GM21526 (cell line): ENCODE data around the gene NPAS3.

Source experiments
- ATAC-seq: cut with Tn5 transposase; IDR thresholded peaks from one replicate; pipeline ENCODE4 v1.9.1; 2021; ENCODE audit warnings: moderate library complexity; ENCODE audit not compliant: unreplicated experiment, low FRiP score

Gene NPAS3

DNA sequence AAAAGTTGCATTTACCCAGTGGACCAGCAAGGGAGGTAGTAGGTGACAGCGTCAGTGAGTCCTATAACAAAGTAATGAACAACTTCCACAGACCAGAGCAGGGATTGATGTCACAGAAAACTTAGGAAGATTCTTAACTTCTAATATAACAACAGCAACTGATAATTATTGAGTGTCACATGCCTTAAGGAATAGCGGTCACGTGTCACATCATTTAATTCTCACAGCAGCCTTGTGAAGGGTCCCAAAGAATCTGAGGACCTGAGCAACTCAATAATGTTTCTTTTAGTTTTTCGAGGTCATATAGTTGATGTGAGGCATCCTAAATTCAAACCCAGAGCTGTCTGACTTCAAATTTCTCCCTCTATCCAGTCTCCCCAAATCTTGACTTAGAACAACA is 590.0 kb downstream of the NPAS3 start:
- no peak for ATAC-seq

DNA sequence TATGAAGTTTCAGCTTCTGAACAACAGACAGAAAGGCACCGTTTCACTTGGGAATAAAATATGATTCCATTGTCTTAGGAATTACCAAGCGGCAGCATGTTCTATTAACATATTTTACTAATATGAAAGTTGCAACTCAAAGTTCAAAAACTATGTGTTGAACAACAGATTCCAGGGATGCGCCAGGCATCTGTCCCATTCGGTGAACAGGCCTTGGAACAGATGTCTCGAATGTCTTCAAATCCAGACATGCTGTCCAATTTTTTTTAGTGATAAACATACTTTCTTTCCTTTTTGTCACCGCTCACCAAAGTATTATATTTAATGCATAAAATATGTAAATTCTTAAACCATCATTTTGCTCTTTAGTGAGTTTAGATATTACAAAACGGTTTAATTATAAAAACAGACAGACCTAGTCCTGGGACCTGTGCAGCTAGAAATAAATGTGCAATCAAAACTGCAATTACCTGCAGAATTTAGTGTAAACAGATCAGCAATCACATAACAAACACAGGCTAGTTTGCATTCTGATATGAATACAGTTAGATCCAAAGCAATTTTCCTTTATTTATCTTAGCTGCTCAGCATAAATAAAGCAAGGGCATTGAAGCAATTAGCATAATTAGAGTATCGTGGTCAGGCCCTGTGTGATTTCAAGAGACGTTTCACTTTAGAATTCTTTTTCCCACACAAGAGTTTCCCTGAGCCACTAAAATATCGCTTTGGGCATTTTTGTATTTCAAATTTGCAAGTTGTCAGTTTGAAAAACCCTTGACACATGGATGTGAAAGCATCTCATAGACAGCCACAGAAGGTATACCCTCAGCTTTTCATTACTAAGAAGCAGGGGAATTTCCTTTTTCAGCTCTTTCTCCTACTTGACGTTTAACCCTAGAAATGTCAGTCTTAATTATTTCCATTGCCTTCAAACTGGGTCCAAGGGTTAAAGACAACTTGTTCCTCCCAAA is 591.4 kb downstream of the NPAS3 start:
- no peak for ATAC-seq

DNA sequence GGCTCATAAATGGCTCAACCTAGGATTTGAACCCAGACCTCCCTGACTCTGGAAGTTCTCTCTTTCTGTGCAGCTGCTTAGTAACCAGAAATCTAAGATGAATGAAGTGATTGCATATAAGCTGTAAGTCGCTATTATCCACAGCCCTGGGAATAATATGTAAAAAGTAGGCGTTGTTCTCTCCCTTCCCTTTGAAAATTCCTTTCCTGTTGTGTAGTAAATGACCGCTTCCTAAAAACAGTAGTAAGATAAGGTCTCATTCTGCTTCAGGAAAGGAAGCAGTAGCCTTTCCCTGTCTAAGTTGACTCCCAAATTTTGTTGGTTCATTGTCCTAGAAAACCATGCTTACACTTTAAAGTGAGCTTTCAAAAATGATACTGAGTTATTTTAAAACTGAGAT is 593.9 kb downstream of the NPAS3 start:
- no peak for ATAC-seq

DNA sequence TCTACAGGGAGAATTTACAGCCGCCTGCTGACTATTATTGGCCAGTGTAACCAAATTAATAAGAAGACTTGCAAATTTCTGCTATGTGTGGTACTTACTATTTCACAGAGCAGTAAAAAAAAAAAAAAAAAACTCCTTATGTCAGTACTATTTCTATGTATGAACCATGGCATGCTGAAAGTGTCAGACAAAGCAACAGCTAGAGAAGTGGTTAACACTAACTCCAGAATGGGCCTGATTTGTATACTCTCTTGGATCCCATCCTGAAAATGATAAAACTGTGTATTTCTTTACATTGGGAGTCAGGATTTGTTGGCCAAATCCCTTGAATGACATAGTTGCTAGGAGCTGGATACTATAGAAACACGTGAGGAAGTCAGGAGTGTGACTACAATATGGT is 595.4 kb downstream of the NPAS3 start:
- no peak for ATAC-seq

DNA sequence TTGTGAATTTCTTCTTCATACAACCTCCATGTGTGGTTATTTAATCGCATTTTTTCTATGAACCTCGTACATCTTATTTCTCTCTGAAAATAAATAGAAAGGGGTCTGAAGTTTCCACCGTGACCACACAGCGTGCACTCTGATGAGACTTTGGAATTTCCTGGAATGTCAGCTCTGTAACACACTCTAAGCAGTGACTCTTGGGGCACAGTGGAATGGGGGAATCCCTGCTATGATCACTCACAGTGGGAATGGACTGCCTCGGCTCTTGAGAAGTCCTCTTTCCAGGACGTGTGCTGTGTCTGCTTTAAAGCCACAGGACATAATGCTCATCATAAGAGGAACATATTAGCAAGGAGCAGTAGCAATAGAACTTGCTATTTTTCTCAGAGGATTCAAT is 596.0 kb downstream of the NPAS3 start:
- ATAC-seq: no peak

DNA sequence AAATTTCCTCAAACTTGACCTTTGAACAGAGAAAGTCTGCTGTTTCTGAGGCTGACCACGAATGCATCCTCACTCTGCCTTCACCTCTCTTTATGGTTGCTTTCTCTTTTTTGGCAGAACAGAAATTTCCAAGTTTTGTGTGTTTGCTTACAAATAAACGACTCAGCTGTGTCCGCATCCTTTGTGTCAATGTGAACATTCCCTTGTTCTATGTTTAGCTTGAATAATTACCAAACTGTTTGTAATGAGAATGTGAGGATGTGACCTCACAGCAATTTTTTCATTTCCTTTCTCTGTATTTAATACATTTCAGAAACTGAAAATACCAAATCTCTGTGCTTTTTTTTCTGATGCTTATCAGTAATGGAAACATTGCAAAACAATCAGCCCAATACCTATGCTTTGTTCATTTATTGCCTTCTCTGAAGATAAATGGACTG is 601.3 kb downstream of the NPAS3 start:
- ATAC-seq: no peak

DNA sequence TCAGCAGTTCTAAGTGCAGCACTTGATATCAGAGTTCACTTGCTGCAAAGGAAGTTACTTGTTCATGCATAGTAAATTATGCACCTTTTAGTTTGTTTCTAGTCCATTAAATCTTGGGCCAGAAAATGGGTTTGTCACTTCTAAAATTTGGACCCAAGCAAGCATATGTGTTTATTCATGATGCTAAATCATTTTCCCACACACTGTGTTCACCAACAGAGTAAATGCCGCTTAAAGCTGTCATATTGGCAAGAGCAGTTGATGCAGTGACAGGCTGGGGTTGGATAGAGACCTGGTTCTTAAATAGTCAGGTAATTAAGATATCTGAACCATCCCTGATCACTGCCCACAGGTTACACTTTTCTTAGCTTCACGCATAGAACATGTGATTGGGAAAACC is 602.5 kb downstream of the NPAS3 start:
- no peak for ATAC-seq

DNA sequence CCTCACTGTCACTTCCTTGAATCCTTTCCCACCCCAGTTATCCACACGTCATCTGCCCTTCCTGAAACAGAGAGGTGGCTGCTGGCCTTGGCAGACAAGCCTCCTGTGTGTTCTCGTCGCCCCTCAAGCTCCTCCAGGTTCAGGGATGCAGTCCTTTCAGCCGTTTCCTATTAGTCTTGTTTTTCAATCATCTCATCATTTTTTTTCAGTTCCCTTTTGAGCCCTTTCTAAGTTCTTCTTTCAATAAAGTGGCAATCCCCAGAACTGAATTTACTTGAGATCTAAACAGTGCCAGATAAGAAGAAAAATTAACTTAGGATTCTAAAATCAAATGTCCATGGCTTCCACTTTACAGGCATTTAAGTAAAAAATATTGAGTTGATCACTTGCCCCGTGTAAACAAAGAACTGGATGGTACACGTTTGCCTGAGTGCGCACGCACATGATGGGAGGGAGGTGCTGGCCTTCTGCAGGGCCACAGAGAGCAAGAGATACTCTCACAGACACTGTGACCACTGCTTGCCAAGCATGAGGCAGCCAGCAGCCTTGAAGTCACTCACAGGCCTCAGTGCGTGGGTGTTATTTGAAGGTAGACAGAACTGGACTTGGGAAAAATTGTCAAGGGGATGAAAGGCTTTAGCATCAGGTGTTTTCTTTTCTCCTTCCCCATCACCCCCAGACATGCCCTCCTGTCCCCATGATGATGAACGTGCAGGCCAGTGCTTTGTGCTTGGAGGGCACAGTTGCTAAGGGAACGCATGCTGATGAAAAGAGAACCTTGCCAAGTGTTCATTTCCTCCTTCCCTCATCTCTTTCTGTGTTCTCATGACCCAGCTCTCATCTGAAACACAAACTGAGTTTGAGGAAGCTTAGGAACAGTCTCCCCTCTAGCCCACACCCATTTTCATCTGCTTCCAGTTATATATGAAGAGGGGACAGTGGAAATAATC is 603.9 kb downstream of the NPAS3 start:
- no peak for ATAC-seq

DNA sequence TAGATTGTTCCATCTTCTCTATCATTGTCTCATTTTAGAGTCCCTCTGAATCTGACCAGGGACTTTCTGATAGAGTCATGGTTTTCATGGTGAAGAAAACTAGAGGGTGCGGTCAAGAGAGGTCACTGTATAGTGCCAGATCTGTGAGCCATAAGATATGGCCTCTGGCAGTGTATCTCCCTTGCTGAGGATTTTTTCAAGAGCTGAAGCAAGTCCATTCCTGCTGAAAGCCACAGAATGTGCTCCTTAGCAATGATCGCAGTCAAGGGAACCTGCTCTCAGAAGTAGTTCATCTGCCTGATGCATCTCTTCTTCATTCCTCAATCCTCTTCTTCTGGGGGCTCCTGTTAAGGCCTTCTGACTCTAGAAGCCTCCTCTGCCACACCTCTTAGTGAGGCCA is 607.0 kb downstream of the NPAS3 start:
- no peak for ATAC-seq

DNA sequence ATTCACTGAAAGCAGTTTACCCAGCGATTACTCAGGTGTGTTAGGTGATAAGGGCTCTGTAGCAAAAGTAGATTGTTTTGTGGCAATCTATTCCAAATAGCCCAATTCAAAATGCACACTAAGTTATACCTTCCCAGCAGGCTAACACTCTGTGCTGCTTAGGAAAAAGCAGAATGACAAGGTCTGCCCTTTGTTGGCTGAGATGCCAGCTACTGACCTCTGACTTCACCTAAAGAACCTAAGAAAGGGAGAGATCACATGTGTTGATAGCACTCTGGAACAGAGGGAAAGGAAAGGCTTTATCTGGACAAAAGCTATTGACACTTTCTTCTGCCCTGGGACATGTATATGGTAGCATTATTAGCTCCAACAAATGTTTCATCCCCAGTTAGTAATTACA is 609.9 kb downstream of the NPAS3 start:
- no peak for ATAC-seq

DNA sequence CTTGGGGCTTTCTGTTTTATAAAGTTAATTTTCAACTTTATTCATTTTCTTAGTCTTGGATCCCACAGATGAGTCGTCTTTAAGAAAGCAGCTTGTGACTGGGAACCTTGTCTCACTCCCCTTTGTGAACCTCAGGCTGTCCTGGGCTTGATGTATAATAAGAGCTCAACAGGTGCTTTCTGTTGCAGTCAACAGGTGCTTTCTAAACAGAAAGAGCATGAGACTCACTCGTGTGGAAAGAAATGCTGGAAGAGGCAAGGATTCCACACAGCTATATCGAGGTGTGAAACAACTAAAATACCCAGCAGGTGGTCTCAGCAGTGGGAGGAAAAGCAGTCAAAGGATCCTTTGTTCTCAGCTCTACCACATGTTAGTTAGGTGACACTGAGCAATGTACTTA is 613.3 kb downstream of the NPAS3 start:
- no peak for ATAC-seq

DNA sequence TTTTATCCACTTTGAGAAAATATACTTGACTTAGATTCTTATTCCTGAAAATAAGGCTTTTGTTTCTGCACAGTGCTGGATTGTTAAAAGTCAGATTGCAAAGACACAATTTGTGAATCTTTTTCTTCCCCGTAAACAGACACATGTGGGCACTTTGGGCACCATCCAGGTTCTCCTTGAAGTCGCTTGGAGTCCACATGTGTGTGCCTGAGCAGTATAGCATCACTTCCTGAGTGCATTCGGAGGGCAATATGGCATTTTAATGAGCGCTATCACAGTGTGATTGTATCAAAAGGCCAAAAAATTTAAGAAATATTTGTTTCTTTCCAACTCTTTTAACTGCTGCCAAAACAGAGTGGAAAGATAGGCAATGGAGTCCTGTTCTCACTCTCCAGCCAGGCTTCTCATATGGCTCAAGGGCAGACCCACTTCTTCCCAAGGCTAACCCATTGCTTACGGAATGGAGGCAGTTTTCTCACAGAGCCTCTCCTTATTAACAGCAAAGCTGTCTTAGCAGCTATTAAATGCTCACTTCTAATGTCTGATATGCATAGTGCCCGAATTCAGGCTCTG is 615.1 kb downstream of the NPAS3 start:
- ATAC-seq: no peak

DNA sequence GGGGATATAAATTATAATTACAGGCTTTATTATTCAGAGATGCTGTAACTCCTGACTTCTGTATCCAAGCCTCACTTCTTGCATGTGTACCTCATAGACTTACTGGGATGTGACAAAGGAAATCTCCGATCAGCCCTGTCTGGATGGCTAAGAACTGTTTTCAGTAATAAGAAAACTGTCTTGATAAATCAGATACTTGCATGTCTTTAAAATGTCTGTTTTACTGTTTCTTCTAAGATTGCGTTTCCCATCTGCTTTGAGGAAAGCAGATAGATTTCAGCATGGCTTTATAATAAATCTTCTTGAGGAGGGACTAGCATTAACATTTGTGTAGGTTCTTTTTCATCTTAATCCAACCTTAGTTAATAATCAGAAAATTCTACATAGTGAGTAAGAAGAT is 616.3 kb downstream of the NPAS3 start:
- ATAC-seq: no peak

DNA sequence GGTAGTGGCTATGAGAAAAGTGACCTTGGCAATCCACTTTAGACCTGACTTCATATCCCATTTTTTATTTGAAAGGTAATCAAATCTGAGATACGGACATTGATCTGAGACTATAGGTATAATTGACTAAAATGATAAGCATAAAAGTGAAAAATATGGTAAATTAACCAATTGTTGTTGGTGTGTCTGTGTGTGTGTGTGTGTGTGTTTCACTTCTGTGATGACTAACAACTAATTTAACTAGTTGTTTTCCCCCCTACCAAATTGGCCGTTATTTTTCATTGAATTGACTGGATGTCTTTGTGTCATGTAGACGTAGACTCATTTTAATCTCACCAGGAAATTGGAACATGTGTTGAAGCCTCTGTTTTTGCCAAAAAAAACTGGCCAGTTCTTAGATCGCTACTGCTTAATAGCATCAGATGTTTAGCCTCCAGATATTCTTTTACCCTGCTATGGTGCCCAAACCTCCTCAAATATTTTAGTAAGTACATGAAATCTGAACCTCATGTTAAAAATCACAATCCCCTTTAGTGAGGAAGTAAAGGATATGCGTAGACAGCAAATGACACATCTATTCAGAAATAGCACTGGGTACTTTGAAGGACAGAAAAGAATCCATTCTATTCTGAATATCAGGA is 617.2 kb downstream of the NPAS3 start:
- no peak for ATAC-seq

DNA sequence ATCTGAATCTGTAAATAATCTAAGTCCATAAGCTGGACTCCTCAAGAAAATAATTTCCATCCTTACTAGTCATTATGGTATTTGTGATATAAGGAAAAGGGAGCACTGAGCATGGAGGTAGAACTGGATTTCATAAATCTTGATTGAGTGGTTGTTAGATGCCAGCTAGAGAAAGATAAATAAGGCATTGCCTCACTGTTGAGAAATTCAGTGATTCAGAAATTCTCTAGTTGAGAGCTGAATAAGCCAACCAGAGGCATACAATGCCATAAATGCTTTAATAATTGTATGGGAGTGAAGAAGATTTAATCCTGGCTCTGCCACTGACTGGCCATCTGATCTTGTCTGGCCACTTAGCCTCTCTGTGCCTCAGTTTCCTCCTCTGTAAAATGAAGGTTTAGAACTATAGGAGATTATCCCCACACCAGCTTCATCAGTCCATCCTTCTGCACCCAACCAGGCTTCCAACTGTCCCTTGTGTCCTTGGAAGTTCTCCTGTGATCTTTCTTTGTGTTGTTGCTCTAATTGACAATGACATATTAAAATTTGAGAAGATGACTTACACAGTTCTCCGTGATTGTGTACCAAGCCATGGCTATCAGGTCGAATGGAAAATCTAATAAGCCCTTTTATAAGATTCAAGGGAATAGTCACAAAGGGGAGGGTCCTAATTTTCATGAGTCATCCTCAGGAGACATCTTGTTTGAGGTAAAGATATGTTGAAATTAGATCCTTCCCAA is 617.9 kb downstream of the NPAS3 start:
- ATAC-seq: no peak

DNA sequence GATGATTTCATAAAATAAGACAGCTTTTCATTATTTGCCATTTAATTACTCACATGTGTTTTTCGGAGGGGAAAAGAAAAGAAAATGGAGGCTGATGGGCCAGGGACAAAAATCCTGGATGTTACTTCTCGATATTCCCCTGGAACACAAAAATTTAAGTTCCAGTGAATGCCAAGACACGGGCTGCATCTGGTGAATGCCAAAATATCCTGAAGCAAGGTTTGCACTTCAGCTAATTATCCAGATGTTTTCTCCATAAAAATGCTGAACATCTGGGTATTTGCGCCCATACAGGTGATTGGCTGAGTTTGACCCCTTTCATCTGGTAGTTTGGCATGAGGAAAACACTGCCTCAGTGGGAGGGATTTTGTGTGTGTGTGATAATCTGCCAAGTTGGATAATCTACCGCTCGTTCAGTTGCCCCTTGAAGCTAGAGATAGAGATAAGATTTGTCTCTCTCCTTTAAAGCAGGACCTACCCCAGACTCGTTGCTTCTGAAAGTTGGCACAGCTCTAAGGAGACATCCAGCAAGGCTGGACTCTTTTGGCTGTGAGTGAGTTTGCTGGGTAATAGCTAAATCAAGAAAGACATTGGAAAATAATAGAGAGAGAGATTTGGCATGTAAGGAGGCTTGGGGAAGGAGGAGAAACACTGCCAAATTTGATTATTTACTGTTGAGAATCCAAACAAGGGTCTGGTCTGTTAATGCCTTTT is 622.2 kb downstream of the NPAS3 start:
- ATAC-seq: no peak

DNA sequence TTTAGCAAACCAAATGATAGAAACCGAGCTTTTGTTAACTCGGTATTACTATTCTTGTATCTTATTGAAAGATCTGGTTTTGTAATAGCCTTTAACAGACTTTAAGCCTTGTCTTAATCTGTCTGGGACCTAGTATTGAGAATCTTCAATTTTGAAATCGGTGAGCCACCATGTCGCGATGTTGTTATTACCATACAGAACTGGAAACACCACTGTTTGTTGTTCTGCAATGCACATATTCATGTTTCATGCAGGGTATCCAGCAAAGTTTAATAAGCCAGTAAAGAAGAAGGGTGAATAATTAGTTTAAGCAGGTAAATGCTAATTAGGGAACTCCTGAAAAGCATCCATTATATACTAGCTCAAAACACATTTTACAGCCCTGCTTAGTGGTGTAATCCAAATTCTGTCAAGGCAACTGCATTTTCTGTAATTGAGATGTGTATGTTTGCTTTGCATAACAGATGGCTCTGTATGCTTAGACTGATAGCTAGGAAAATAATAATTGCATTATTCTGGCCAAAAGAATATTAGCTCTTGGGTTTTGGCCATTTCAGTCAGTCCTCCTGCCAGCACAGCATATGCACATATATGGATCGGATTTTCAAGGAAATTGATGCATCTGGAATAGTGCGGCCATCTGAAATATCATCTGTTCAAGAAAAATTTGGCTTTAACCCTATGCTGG is 623.0 kb downstream of the NPAS3 start:
- no peak for ATAC-seq

DNA sequence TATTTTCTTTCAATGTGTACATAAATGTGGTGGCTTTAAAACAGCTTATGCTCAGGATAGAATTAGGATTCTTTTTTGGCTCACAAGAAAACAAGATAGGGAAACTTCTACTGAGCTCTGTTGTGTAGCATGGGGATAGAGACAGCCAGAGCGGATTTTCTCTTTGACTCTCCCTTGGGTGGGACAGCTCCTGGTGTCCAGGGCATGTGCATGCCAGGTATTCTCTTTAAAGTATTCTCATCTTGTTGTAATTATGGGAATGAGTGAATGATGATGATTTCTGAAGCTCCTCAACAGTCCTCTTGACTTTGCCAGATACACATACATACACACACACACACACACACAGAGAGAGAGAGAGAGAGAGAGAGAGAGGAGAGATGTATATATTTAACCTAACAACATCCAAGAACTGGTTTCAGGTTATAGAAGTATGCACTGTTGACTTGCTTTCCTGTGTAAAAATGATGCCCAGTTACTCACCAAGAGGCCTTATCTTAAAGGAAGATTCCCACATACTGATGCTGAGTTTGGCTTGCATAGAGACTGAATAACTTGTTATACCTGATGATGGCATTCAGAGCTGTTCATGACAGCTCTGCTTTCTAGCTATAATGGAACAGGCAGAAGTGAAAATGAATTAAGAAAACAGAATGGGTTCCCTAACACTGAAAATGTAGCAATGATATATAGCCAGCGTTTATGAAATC is 624.7 kb downstream of the NPAS3 start:
- no peak for ATAC-seq
